T-helper 9 cell (primary cell): ENCODE data around the gene AXDND1.
"Not testable (repeated sequence)": the region's sequence is repeated elsewhere in the genome, so short reads cannot be mapped to it uniquely, and the experiment has no call there.

Source experiments
- DNase-seq: peaks from one replicate; pipeline ENCODE4 v3.0.0-alpha.2; 2020

Gene AXDND1

DNA sequence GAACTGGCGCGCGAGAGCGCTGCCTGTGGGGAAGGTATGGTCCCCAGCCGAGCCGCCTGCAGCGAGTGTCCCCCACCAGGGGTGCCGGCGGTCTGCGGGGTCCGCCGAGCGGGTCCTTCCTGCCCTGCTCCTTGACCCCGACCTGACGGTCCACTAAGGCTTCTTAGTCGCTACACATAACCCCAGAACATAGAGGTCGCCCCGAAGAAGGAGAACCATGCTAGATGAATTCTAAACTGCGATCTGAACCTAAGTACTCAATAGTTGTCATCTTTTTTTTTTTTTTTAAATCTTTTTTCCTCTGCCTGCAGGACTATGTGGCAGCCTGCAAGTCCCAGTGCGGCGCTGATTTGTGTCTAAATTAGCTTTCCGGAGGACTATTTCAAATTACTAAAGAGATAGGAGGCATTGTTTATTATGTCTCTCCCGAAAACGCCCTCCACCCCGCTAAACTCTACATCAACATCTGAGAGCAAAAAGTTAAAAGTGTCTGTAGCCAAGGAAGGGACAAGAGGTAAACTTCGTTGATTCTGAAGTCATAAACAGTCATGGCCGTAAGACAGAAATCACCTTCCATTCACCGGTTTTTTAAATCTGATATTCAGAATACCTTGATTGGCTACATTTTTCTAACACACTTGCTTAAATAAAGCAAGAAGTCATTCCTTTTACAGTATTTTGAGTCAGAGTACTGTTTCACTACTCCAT lies 476 bp downstream of the AXDND1 start:
- DNase-seq: no peak

DNA sequence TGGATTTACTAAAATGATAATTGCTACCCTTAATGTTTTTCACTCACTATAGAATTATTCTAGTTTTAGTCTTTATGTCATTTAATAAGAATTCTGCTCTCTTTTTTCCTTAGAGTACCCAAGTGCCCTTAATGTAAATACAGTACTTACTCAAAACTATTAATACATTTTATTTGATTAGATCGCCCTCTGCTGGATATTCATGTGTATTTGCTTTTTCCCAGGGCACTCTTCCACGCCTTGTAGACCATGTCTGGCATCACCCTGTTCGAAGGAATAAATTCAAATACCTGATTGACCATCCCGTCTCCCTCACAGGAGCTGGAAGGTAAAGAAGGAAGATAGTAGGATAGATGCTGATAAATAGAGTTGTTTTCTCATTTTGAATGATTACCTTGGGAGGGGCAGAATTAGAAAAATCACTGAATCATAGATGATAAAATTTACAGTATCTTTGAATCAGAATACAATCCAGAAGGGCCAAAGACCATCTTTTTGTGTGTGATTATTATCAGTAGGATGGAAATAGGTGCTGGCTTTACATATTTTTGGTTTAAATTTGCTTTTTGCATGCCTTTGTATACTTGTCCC lies 4.1 kb downstream of the AXDND1 start:
- DNase-seq: no peak

GRCh38 chr1:179372160-179372559 lies 6.4 kb downstream of the AXDND1 start:
- no peak for DNase-seq

DNA sequence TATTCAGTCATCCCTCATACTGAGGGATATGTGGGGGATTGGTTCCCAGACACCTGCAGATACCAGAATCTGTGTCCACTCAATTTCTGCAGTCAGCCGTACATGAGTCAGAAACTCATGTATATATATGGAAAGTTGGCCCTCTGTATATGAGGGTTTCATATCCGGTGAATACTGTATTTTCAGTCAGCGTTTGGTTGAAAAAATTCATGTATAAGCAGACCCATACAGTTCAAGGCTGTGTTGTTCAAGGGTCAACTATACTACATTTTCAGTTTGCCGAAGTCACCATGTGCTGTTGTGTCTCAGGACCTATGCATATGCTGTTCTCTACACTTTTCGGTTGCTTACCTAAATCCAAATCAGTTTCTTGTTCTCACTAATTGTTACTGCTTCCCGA lies 10.5 kb downstream of the AXDND1 start:
- no peak for DNase-seq

DNA sequence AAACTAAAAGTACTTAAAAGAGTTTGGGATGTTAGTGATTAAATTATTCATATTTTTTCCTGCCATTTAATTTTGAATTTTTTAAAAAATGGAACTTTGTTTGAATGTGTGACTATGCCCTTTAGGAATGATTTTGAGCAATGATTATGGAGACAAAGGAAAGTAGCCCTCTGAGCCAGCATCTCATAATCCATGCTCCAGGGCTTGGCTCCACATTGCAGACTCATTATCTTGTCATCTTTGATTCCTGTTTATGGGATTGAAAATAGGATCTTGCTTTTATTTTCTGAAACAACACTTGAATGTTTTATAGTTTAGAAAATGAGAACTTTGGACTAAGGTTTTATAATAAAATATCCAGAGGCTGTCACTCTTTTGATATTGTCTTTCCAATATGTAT lies 14.5 kb downstream of the AXDND1 start:
- no peak for DNase-seq

DNA sequence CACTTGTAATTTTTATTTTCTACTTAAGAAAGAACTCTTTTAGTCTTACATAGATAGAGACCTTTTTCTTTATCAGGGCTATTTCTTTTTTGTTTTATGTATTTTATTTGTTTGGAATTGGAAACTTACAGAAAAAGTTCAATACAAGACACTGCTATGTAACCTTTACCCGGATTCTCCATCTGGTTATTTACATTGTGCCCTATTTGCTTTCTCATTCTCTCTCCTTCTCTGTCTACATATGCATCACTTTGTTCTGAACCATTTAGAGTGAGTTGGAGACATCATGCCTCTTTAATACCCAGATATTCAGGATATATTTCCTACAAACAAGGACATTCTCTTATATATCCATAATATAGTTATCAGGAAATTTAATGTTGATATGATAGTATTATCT lies 18.3 kb downstream of the AXDND1 start:
- no peak for DNase-seq

DNA sequence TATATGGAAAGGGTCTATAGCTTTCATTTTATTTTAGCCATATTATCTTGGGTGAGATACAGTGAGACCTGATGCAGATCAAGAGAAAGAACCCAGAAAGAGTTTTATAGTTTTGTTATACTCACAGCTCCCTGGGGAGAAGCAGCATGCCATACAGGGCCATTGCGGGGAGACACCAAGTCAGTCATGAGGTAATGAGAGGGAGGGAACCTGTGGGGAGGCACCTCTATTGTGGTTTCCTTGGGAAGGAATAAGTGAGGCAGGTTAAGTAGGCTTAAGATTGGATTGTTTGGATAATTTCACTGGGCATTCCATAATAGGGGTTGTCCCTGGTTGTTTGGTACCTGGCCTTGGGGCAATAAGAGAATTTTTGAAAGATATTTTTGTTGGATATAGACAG lies 19.7 kb downstream of the AXDND1 start:
- no peak for DNase-seq

- DNase-seq: no peak
These were observed 27.9 kb downstream of the AXDND1 start for GRCh38 chr1:179393721-179394120.

GRCh38 chr1:179399399-179399798 lies 33.6 kb downstream of the AXDND1 start:
- not testable (repeated sequence) for DNase-seq

DNA sequence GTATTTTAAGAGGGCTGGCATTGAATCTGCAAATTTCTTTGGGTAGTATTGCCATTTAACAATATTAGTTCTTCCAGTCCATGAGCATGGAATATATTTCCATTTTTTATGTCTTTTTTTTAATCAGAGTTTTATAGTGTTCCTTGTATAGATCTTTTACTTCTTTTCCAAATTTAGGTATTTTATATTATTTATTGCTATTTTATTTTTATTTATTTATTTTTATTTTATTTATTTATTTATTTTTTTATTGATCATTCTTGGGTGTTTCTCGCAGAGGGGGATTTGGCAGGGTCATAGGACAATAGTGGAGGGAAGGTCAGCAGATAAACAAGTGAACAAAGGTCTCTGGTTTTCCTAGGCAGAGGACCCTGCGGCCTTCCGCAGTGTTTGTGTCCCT lies 52.0 kb downstream of the AXDND1 start:
- DNase-seq: not testable (repeated sequence)

GRCh38 chr1:179418706-179419105 lies 52.9 kb downstream of the AXDND1 start:
- DNase-seq: not testable (repeated sequence)

DNA sequence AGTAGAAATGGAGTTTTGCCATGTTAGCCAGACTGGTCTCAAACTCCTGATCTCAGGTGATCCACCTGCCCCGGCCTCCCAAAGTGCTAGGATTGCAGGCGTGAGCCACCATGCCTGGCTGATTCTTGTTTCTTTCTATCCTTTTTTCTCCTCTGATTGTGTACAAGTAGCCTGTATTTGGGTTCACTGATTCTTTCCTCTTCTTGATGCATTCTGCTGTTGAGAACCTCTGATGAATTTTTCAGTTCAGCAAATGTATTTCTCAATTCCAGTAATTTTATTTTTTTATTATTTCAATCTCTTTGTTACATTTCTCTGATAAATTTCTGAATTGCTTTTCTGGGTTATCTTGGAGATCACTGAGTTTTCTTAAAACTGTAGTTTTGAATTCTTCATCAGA lies 58.8 kb downstream of the AXDND1 start:
- no peak for DNase-seq

DNA sequence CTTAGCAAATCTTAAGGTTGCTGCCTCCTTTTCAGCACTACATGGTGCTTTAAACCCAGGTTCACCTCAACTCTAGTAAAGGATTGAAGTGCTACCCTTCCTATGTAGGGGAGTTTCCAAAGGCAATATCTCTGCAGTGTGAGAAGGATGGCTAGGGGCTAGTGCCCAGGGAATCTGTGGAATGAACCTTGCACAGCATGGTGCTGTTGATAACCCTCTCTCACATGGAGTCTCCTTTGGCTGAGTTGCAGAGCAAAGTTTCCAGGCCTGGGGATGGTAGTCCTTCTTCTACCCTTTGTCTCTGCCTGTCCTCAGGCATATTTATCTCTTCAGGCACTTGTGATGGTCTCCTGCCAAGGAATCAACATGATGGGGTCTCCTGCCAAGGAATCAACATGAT lies 59.4 kb downstream of the AXDND1 start:
- no peak for DNase-seq

- DNase-seq: no peak
These were observed 71.4 kb downstream of the AXDND1 start for GRCh38 chr1:179437171-179437570.

DNA sequence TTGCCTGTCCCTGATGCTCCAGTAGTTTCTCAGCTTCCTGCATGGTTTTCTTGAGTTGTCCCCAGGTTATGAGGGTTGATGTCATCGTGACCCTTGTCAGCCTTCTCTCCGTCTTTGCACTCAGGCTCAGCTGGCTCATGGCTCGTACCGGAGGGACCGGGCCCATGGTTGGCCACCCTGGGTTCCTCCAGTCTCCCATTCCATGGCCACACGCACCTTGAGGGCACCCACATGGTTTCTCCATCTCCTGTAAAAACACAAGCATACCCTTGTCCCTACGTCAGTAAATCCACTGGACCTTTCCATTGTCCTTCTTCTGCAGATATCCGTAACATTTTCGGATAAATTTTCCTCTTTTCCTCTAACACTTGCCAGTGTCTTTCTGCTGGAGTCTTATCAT lies 73.9 kb downstream of the AXDND1 start:
- DNase-seq: not testable (repeated sequence)

- DNase-seq: not testable (repeated sequence)
These were observed 74.5 kb downstream of the AXDND1 start for GRCh38 chr1:179440301-179440700.

DNA sequence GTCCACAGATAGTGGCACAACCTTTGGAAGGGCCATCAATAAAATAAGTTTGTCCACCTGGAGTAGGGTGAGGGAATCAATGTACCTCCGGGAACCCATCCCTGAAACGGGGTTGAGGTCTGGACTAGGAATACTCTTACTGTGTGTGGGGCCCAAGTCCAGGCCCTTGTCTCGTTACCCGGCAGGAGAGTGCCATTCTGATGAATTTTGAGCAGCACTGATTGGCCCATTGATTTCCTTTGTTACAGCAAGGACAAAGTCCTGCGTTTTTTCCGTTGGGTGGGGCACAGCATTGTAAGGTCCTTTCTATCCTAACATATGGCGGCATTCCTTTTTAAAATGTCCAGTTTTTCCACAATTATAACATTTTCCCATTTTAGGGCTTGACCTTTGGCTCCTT lies 75.2 kb downstream of the AXDND1 start:
- DNase-seq: no peak

DNA sequence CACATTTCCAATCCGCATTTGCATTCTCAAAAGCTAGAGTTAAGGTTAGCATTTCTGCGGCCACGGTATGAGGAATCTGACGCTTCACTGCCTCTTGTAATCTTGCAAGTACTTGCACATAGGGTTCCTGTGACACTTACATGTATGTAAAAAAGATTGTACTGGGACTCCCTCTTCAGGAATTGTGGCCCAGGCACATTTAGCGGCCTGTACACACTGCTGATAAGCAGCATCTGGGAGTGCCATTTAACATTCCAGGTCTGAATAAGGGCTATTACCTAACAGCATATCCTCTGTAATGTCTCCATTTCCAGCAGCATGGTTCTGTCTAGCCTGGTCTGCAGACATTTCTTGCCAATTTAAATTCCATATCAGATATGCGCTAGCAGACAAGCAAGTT lies 75.7 kb downstream of the AXDND1 start:
- no peak for DNase-seq

DNA sequence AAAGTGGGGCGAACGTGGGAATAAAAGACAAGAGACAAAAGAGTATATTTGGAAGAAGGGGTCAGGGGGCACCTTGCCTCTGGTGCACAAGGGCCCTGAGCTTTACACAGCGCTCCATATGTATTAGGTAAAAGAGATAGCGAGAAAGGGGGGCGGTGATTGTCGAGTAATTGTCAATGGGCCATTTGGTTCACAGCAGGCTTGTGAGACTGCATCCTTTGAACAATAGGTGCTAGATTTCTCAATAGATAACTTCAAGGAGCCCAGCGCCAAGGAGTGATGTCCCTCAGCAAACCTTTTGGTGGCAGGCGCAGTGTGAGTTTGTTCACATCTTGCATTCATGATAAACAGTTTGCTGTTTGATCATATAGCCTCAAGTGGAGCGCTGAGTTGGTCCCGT lies 77.1 kb downstream of the AXDND1 start:
- not testable (repeated sequence) for DNase-seq

DNA sequence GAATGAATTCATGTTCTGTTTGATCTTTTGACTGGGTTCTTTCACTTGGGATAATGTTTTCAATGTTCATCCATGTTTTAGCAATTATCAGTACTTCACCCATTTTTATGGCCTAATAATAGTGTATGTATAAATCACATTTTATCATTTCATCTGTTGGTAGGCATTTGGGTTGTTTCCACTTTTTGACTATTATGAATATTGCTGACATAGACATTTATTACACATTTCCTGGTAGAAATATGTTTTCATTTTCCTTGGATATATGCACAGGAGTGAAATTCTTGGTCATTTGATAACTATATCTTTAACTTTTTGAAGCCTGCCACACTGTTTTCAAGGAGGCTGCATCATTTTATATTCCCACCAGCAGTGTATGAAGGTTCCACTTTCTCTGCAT lies 79.8 kb downstream of the AXDND1 start:
- DNase-seq: no peak

DNA sequence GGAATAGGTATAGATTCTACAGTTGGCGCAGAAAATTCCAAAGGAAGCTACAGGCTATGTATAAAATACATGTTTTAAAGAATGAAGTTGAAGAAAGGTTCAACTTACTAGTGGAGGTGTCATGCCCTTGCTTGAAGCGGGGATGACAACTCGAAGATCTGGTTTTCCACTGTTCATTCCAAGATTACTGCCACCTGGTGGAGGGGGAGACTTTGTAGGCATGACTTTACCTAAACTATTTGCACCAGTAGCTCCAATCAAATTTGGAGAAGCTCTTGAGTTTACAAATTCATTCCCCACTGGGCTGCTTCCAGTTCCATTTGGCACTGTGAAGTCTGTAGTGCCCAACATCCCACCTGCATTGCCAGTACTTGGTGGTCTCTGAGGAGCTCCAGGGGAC lies 81.7 kb downstream of the AXDND1 start:
- no peak for DNase-seq

GRCh38 chr1:179448437-179449149 lies 82.8 kb downstream of the AXDND1 start:
- no peak for DNase-seq

GRCh38 chr1:179459606-179460206 lies 93.9 kb downstream of the AXDND1 start:
- not testable (repeated sequence) for DNase-seq

DNA sequence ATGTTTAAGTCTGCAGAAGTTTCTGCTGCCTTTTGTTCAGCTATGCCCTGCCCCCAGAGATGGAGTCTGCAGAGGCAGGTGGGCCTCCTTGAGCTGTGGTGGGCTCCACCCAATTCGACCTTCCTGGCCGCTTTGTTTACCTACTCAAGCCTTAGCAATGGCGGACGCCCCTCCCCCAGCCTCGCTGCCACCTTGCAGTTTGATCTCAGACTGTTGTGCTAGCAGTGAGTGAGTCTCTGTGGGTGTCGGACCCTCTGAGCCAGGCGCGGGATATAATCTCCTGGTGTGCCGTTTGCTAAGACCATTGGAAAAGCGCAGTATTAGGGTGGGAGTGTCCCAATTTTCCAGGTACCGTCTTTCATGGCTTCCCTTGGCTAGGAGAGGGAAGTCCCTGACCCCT lies 99.9 kb downstream of the AXDND1 start:
- not testable (repeated sequence) for DNase-seq
